SK-N-SH (cell line): Measurements from ENCODE around the gene MIOS. TPM values are rescaled to one million over a fixed set of nuclear protein-coding genes. Genes with fewer than 3 reads are reported as not detected.

Experiments used
- CTCF ChIA-PET: fragments of 300-600, 350-600 bp; formaldehyde crosslinking; extraction: SDS; loops from one replicate; lab custom pipeline; 2021; lab: Yijun Ruan, JAX
- POLR2A ChIA-PET: fragments of 350-600 bp; sonication (Branson Sonifier 250); formaldehyde crosslinking; extraction: SDS; loops from one replicate; lab custom pipeline; 2020; ENCODE audit warnings: antibody characterized with exemption, inconsistent platforms; lab: Yijun Ruan, JAX
- DNase-seq: peaks from one replicate; pipeline ENCODE4 v3.0.0; 2012
- H2AFZ ChIP-seq: fragments of 200-600 bp; sonication (generic); 2 replicates; pipeline ENCODE4 v1.8.1; 2016; ENCODE audit warnings: antibody characterized with exemption, mild to moderate bottlenecking, low read depth
- H3F3A ChIP-seq: fragments of 200-600 bp; sonication (generic); replicated peaks from 2 replicates; pipeline ENCODE3; 2016; ENCODE audit warnings: antibody characterized with exemption, mild to moderate bottlenecking; ENCODE audit not compliant: insufficient read depth
- H3K27ac ChIP-seq, 2 experiments: fragments of 200-500 bp in 1 of 2; fragments of 200-600 bp in 1 of 2; sonication (Bioruptor generic) in 1 of 2; sonication (generic), shearing (Covaris generic) in 1 of 2; 2 replicates each; pipeline versions ENCODE4 v1.5.1 to v1.6.1; 2014 to 2016; ENCODE audit warnings: low read depth in 2 of 2, inconsistent platforms in 1 of 2, low read length in 1 of 2, mild to moderate bottlenecking in 1 of 2, mixed read lengths in 1 of 2
- H3K27me3 ChIP-seq: fragments of 200-600 bp; sonication (generic), shearing (Covaris generic); 2 replicates; pipeline ENCODE4 v1.6.1; 2016; ENCODE audit warnings: mixed run types; ENCODE audit not compliant: insufficient read depth
- H3K36me3 ChIP-seq, 2 experiments: fragments of 200-500 bp in 1 of 2; fragments of 200-600 bp in 1 of 2; sonication (Bioruptor generic) in 1 of 2; sonication (generic) in 1 of 2; replicated peaks in 1 of 2; 2 replicates each; pipeline versions ENCODE3 to v1.5.1; 2014 to 2016; ENCODE audit warnings: low read length in 1 of 2, mild to moderate bottlenecking in 1 of 2; ENCODE audit not compliant: insufficient read depth in 2 of 2, control insufficient read depth in 1 of 2
- H3K4me1 ChIP-seq, 2 experiments: fragments of 200-500 bp in 1 of 2; fragments of 200-600 bp in 1 of 2; sonication (Bioruptor generic) in 1 of 2; sonication (generic), shearing (Covaris generic) in 1 of 2; 2 replicates each; pipeline versions ENCODE4 v1.5.1 to v1.6.1; 2014 to 2016; ENCODE audit warnings: low read depth in 1 of 2, low read length in 1 of 2, mixed run types in 1 of 2; ENCODE audit not compliant: insufficient read depth in 2 of 2, control insufficient read depth in 1 of 2
- H3K4me2 ChIP-seq: fragments of 200-600 bp; sonication (generic), shearing (Covaris generic); 2 replicates; pipeline ENCODE4 v1.6.1; 2017; ENCODE audit warnings: mixed run types
- H3K4me3 ChIP-seq, 2 experiments: fragments of 200-500 bp in 1 of 2; fragments of 200-600 bp in 1 of 2; sonication (Bioruptor generic) in 1 of 2; sonication (generic), shearing (Covaris generic) in 1 of 2; 2 replicates each; pipeline versions ENCODE4 v1.5.1 to v1.8.1; 2014 to 2016; ENCODE audit warnings: low read depth in 2 of 2, inconsistent platforms in 1 of 2, low read length in 1 of 2, mild to moderate bottlenecking in 1 of 2, mixed read lengths in 1 of 2, moderate library complexity in 1 of 2
- H3K79me2 ChIP-seq: fragments of 200-600 bp; sonication (generic); 2 replicates; pipeline ENCODE4 v1.8.1; 2017; ENCODE audit warnings: mild to moderate bottlenecking; ENCODE audit not compliant: insufficient read depth
- H3K9ac ChIP-seq: fragments of 200-600 bp; sonication (generic); 2 replicates; pipeline ENCODE4 v1.6.1; 2017; ENCODE audit warnings: mixed run types
- H3K9me2 ChIP-seq: fragments of 200-600 bp; sonication (generic); 2 replicates; pipeline ENCODE4 v1.6.1; 2017; ENCODE audit warnings: mixed run types
- H3K9me3 ChIP-seq: fragments of 200-600 bp; sonication (generic); 2 replicates; pipeline ENCODE4 v1.6.1; 2017; ENCODE audit warnings: mixed run types, mild to moderate bottlenecking, moderate library complexity
- H4K20me1 ChIP-seq: fragments of 200-600 bp; sonication (generic); 2 replicates; pipeline ENCODE4 v1.6.1; 2017; ENCODE audit warnings: mild to moderate bottlenecking, mixed run types; ENCODE audit not compliant: insufficient read depth
- ELF1 ChIP-seq: IDR thresholded peaks from 2 replicates; pipeline ENCODE4 v1.4.0; 2012
- EP300 ChIP-seq, 2 experiments: IDR thresholded peaks; 2 replicates each; pipeline versions ENCODE4 v1.4.0 to v1.6.1; 2012; ENCODE audit warnings: borderline replicate concordance in 1 of 2, low read depth in 1 of 2, low read length in 1 of 2
- EZH2phosphoT487 ChIP-seq: fragments of 200-600 bp; sonication (generic); IDR thresholded peaks from 2 replicates; pipeline ENCODE4 v1.6.1; 2017; ENCODE audit warnings: low read depth, mixed run types, mild to moderate bottlenecking, antibody characterized with exemption, moderate library complexity, borderline replicate concordance
- GABPA ChIP-seq: IDR thresholded peaks from 2 replicates; pipeline ENCODE4 v1.4.0; 2012; ENCODE audit warnings: low read depth, mild to moderate bottlenecking
- GATA2 ChIP-seq: sonication (generic); formaldehyde crosslinking; IDR thresholded peaks from 2 replicates; pipeline ENCODE4 v1.5.0; 2020; ENCODE audit warnings: mild to moderate bottlenecking, missing genetic modification reagents
- MEF2A ChIP-seq: IDR thresholded peaks from 2 replicates; pipeline ENCODE4 v1.4.0; 2012; ENCODE audit warnings: low read depth, borderline replicate concordance
- MXI1 ChIP-seq: IDR thresholded peaks from 2 replicates; pipeline ENCODE4 v1.6.1; 2012; ENCODE audit warnings: mild to moderate bottlenecking, low read depth, low read length, improper control_type of control experiment
- NFIC ChIP-seq: IDR thresholded peaks from 2 replicates; pipeline ENCODE4 v1.4.0; 2012; ENCODE audit warnings: borderline replicate concordance
- PBX3 ChIP-seq: IDR thresholded peaks from 2 replicates; pipeline ENCODE4; 2012
- RFX5 ChIP-seq: IDR thresholded peaks from 2 replicates; pipeline ENCODE4 v1.6.1; 2012; ENCODE audit warnings: mild to moderate bottlenecking, improper control_type of control experiment, low read length
- TCF12 ChIP-seq: IDR thresholded peaks from 2 replicates; pipeline ENCODE4 v1.4.0; 2012
- TEAD4 ChIP-seq: IDR thresholded peaks from 2 replicates; pipeline ENCODE4 v1.4.0; 2012; ENCODE audit warnings: mild to moderate bottlenecking, borderline replicate concordance; ENCODE audit not compliant: insufficient read depth
- YY1 ChIP-seq: IDR thresholded peaks from 2 replicates; pipeline ENCODE4 v1.4.0; 2012; ENCODE audit warnings: low read depth, mild to moderate bottlenecking
- ZBTB33 ChIP-seq: IDR thresholded peaks from 2 replicates; pipeline ENCODE4 v1.4.0; 2012; ENCODE audit warnings: low read depth, borderline replicate concordance
- WGBS: methylation state at CpG from one replicate; pipeline ENCODE4 v1.1.6; 2017; ENCODE audit warnings: low lambda C conversion rate; 5-methylcytosine and 5-hydroxymethylcytosine counted together
- polyA plus RNA-seq, 3 experiments: library from polyadenylated mRNA; depleted of rRNA; stranded (reverse); fragments of >200 nt; gene quantifications; 2 replicates each; pipeline ENCODE4 v1.2.3, GENCODE V29; 2012
- TF ChIP-seq, protein P1 (sequence below): fragments of 150-350 bp; IDR thresholded peaks from 2 replicates; pipeline ENCODE4 v1.6.1; 2017; ENCODE audit warnings: antibody characterized with exemption, low read length, low read depth, borderline replicate concordance
- TF ChIP-seq, protein P2 (sequence below): fragments of 200-600 bp; sonication (generic); IDR thresholded peaks from 2 replicates; pipeline ENCODE4 v1.6.1; 2017; ENCODE audit warnings: antibody characterized with exemption, mild to moderate bottlenecking, moderate library complexity

Gene MIOS
- polyA plus RNA-seq, 1 of the 3 experiments (the other 2 are of a cell fraction) = 16.4 TPM

DNA sequence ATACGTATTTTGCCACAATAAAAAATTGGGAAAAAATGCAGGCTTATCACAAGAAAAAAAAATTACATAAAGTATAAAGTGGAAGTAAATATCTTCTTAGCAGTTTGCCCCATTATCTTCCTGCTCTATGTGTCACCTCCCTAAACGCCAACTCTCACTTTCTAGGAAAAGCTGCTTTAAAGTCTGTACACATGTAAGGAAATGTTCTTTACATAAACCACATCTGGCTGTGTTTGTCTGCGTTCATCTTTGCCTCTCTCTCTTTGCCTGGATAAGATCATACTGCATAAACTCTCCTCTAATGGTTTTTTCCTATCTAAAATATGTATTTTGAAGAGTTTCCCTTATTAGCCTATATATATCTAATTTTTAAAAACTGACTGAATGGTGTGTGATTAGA, 50.9 kb downstream of the MIOS start:
- Histone ChIP-seq H3K4me2 (no peak overlapping the region), H2AFZ (no peak overlapping the region), H3K9me3 (no peaks in the 10 kb centered on the region), H3K4me3 (no peak overlapping the region), H3K9ac (no peak overlapping the region), H3K4me1 (peaks cover 0 to 27% of the 10 kb centered on the region in 2 experiments; a peak in 2 of 4 replicates), H3K36me3 (no peaks in the 10 kb centered on the region), H4K20me1 (no peaks in the 10 kb centered on the region), H3K79me2 (no peaks in the 10 kb centered on the region), H3K27ac (peak overlapping the region in 1 of 2 experiments; percentile 96; a peak in 2 of 4 replicates), H3K27me3 (no peaks in the 10 kb centered on the region), H3K9me2 (no peaks in the 10 kb centered on the region), H3F3A (no peaks in the 10 kb centered on the region)
- DNase-seq = no peak
- POLR2A ChIA-PET = no interaction called here
- 90% methylated on average over 3 of the region's 3 CpGs for WGBS
- CTCF ChIA-PET = interaction anchor here (0.9 kb wide), 1 partner anchor 679 kb away, joined by 3 read pairs; no protein-coding TSS in a partner anchor
- TF ChIP-seq TEAD4 (no peak), EZH2phosphoT487 (no peak), GABPA (no peak), ELF1 (no peak), MEF2A (no peak), MXI1 (no peak), YY1 (no peak)
- TF ChIP-seq, protein P1, sequence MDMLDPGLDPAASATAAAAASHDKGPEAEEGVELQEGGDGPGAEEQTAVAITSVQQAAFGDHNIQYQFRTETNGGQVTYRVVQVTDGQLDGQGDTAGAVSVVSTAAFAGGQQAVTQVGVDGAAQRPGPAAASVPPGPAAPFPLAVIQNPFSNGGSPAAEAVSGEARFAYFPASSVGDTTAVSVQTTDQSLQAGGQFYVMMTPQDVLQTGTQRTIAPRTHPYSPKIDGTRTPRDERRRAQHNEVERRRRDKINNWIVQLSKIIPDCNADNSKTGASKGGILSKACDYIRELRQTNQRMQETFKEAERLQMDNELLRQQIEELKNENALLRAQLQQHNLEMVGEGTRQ = no peak
- TF ChIP-seq, protein P2, sequence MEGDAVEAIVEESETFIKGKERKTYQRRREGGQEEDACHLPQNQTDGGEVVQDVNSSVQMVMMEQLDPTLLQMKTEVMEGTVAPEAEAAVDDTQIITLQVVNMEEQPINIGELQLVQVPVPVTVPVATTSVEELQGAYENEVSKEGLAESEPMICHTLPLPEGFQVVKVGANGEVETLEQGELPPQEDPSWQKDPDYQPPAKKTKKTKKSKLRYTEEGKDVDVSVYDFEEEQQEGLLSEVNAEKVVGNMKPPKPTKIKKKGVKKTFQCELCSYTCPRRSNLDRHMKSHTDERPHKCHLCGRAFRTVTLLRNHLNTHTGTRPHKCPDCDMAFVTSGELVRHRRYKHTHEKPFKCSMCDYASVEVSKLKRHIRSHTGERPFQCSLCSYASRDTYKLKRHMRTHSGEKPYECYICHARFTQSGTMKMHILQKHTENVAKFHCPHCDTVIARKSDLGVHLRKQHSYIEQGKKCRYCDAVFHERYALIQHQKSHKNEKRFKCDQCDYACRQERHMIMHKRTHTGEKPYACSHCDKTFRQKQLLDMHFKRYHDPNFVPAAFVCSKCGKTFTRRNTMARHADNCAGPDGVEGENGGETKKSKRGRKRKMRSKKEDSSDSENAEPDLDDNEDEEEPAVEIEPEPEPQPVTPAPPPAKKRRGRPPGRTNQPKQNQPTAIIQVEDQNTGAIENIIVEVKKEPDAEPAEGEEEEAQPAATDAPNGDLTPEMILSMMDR = no peak

DNA sequence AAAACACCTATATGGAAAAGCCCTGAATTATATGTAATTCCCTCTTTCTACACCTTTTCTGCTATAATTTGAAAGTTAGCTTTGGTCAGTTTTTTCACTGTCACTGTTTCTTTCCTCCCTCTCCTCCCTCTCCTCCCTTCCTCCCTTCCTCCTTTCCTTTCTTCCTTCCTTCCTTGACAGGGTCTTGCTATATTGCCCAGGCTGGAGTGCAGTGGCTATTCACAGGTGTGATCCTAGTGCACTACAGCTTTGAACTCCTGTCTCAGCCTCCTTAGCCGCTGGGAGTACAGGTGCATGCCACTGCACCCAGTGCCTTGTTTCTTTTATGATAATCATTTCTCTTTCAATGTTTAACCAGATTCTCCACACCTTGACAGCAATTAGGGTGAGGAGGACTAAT, 51.7 kb downstream of the MIOS start:
- no peak for TF ChIP-seq MEF2A
- no peak for TF ChIP-seq RFX5
- TF ChIP-seq GATA2 (CRISPR knock-in tag) = no peak
- no peak for TF ChIP-seq EZH2phosphoT487
- TF ChIP-seq TCF12 = no peak
- TF ChIP-seq ZBTB33 = no peak
- no peak for TF ChIP-seq GABPA
- no peak for TF ChIP-seq PBX3
- TF ChIP-seq TEAD4 = no peak
- no peak for TF ChIP-seq NFIC
- no peak for TF ChIP-seq EP300 (IDR thresholded peaks at IDR 0.05; ENCODE audit: borderline replicate concordance in 1 of 2, low read depth in 1 of 2, low read length in 1 of 2)
- TF ChIP-seq, protein P2 = no peak
- H3K36me3 ChIP-seq = no peaks in the 10 kb centered on the region
- no peaks in the 10 kb centered on the region for H3K79me2 ChIP-seq
- H3F3A ChIP-seq = no peaks in the 10 kb centered on the region
- H3K4me3 ChIP-seq = no peak overlapping the region
- no peaks in the 10 kb centered on the region for H3K9me3 ChIP-seq
- H3K4me1 ChIP-seq = peaks cover 0 to 19% of the 10 kb centered on the region in 2 experiments; a peak in 2 of 4 replicates
- no peak overlapping the region for H2AFZ ChIP-seq
- no peak overlapping the region for H3K9ac ChIP-seq
- WGBS = 84% methylated on average over 1 of the region's 1 CpG
- no peak overlapping the region for H3K4me2 ChIP-seq
- peak overlapping the region in 1 of 2 experiments; percentile 96; a peak in 2 of 4 replicates for H3K27ac ChIP-seq
- H3K27me3 ChIP-seq = no peaks in the 10 kb centered on the region
- DNase-seq = no peak
- CTCF ChIA-PET = interaction anchor here (0.7 kb wide), 1 partner anchor 518 kb away, joined by 3 read pairs; no protein-coding TSS in a partner anchor
- POLR2A ChIA-PET = no interaction called here
- H4K20me1 ChIP-seq = no peaks in the 10 kb centered on the region
- no peaks in the 10 kb centered on the region for H3K9me2 ChIP-seq
